Esophagus squamous epithelium (tissue), 4 donors: ENCODE results near the gene MNX1.

Experiments
- POLR2A ChIP-seq, 4 donors: fragments of 450-650 bp; IDR thresholded peaks; one replicate each; pipeline ENCODE4 v1.6.1; 2017; ENCODE audit warnings: antibody characterized with exemption in 4 of 4, mild to moderate bottlenecking in 4 of 4, moderate library complexity in 3 of 4
- TF ChIP-seq, protein P1 (sequence below), 6 experiments: fragments of 450-650 bp in 4 of 6; fragments of 200-600 bp in 2 of 6; sonication (generic) in 2 of 6; IDR thresholded peaks; one replicate each; pipeline ENCODE4 v1.5.1; 2016 to 2019; ENCODE audit warnings: antibody characterized with exemption in 6 of 6, mild to moderate bottlenecking in 4 of 6, moderate library complexity in 4 of 6

DNA sequence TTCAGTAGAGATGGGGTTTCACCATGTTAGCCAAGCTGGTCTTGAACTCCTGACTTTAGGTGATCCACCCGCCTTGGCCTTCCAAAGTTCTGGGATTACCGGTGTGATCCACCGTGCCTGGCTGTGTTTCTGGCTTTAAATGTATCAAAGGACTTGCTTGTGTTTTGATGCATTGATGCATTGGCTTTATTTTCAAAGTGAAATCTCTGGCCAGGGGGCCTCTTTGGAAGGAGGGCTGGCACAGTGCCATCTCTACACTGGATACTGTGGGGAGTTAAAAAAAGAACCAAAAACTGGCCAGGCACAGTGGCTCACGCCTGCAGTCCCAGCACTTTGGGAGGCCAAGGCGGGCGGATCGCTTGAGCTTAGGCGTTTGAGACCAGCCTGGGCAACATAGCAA is 16.0 kb downstream of the MNX1 start:
- TF ChIP-seq, protein P1, sequence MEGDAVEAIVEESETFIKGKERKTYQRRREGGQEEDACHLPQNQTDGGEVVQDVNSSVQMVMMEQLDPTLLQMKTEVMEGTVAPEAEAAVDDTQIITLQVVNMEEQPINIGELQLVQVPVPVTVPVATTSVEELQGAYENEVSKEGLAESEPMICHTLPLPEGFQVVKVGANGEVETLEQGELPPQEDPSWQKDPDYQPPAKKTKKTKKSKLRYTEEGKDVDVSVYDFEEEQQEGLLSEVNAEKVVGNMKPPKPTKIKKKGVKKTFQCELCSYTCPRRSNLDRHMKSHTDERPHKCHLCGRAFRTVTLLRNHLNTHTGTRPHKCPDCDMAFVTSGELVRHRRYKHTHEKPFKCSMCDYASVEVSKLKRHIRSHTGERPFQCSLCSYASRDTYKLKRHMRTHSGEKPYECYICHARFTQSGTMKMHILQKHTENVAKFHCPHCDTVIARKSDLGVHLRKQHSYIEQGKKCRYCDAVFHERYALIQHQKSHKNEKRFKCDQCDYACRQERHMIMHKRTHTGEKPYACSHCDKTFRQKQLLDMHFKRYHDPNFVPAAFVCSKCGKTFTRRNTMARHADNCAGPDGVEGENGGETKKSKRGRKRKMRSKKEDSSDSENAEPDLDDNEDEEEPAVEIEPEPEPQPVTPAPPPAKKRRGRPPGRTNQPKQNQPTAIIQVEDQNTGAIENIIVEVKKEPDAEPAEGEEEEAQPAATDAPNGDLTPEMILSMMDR (IDR thresholded peaks at IDR 0.05) = no peak
- TF ChIP-seq POLR2A (IDR thresholded peaks at IDR 0.05) = no peak
